Superior temporal gyrus (tissue), 1 donor: ENCODE data around the gene FGF23.
A peak's percentile ranks its signal among the peaks of the same experiment; 100 is the strongest.

Experiments
- DNase-seq: peaks from one replicate; pipeline ENCODE4 v3.0.0-alpha.2; 2016; ENCODE audit errors: extremely low spot score

The FGF23 gene

DNA sequence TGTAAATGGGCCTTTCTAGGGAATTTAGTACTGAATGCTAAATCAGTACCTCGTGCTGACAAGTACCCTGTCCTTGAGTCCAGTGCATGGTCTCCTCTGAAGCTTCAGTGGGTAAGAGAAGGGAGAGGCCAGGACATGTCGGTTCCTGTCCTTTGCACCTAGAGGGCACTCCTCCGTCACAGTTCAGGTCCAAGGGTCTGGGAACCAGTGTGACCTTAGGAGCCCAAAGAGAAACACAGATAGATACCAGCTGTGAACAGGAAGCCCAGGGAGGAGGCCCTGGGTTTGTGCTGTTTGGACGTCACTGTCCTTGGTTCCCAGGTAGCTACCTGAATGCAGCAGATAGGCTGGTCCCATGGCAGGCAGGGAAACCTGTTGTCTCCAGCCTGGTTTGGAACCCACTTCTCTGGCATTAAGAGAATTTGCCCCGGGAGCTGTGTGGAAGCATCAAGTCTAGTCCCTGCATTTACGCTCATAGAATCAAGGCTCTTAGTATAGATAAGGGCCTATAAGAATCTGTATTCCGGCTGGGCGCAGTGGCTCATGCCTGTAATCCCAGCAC, 3.9 kb upstream of the FGF23 start:
- DNase-seq: no peak

DNA sequence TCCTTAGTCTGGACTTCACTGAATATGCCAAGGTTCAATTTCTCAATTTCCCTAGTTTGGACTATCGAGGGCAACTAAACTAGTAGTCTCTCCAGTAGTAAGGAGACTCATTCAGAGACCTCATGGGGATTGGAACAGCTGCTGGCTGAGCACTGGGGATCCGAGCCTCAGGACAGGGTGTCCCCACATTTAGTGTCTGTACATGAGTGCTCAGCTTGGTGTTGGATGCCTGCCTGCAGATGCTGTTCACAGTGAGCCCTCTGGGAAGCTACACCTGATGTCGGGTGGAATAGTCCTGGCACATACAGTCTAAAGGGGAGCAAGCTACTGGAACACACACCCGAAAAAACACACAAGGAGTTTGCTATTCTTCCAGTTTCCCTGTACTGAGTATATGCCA, 820 bp upstream of the FGF23 start:
- no peak for DNase-seq

GRCh38 chr12:4378772-4379171, 740 bp downstream of the FGF23 start:
- no peak for DNase-seq

DNA sequence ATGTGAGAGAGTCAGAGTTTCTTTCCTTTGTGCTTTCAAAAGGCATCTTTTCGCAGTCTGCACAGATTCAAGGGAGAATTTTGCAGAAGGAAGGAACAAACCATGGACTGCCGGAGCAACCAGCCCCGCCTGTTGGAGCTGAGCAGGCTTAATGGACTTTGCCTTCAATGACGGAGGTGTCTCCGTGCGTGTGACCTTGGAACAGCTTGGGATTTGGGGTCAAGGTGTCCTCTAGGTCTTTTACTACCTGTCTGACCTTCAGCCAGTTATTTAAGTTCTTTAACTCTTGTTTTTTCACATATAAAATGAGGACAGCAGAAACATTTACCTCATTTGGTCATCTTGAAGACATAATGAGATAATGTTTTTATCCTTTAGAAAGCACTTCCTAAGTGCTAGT, 4.1 kb downstream of the FGF23 start:
- no peak for DNase-seq

DNA sequence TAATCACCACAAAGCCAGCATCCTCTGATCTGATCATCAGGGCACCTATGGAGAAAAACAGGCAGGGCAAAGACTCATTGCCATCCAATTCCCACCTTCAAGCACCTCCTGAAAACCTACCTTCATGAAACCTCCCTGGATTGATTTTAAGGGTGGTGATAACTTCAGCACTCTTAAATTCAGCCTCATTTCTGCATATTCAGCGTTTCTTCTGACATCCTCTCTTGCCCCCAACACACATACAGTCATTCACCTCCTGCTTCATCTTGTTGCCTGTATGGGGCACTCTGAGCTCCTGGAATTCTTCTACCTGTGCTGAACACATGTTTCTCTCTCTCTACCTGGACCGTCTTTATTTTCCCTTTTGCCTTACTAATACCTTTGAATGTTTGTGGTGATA, 6.9 kb downstream of the FGF23 start:
- no peak for DNase-seq

GRCh38 chr12:4370265-4370664, 9.2 kb downstream of the FGF23 start:
- no peak for DNase-seq

GRCh38 chr12:4369548-4369947, 10.0 kb downstream of the FGF23 start:
- DNase-seq: no peak

DNA sequence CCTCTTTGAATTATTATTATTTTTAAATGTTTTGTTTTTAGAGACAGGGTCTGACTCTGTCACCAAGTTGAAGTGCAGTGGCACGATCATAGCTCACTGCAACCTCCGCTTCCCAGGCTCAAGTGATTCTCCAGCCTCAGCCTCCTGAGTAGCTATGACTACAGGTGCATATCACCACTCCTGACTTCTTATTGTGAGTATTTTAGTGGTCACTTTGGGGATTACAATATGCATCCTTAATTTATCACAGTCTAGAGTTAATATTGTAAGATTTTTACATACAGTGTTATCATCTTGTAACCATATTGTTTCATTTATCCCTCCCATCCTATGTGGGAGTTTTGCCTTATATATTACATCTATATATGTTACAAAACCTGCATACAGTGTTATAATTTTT, 13.4 kb downstream of the FGF23 start:
- no peak for DNase-seq

GRCh38 chr12:4356041-4356327, 23.5 kb downstream of the FGF23 start:
- no peak for DNase-seq

GRCh38 chr12:4355156-4356040, 24.1 kb downstream of the FGF23 start:
- DNase-seq: no peak

DNA sequence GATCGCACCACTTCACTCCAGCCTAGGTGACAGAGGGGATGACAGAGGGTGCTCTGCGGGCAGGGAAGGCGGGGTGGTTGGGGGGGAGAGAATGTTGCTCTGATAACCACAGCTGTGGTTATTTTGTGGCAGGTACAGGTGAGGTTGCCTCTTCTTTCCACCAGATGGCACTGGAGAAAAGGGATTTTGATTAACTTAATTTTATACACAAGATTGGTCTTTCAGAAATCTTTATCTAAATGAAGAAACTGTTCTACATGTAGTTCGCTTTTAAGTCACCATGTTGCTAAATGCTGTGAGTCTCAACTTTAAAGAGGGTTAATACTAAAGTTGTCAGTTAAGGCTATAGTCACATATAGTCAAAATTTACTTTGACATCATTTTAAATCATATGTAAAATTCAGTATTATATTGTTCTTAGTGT, 25.7 kb downstream of the FGF23 start:
- peak; percentile 60 for DNase-seq

DNA sequence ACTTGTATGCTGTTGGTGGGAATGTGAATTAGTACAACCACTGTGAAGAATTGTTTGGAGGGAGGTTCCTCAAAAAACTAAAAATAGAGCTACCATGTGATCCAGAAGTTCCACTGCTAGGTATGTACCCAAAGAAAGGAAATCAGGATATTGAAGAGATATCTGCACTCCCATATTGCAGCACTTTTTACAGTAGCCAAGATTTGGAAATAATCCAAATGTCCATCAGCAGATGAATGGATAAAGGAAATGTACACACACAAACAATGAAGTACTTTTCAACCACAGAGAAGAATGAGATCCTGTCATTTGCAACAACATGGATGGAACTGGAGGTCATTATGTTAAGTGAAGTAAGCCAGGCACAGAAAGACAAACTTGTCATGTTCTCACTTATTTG, 32.6 kb downstream of the FGF23 start:
- DNase-seq: no peak

DNA sequence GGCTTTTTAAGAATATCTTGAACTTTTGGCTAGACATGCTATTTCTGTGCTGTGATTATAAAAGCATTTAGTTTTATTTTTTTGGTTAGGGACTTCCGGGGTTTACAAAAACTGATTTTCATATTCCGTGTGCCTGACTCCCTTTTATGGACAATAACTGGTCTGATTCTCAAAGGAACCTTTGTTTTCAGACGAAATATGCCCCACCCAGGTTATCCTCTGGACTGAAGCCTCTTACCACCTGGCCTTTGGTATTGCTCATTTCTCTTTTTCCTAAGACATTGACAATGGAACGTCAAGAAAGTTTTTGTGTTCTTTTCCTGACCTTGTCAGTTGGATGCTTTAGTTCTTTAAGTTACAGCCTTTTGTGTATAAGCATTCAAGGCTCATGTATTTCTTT, 47.7 kb downstream of the FGF23 start:
- no peak for DNase-seq

DNA sequence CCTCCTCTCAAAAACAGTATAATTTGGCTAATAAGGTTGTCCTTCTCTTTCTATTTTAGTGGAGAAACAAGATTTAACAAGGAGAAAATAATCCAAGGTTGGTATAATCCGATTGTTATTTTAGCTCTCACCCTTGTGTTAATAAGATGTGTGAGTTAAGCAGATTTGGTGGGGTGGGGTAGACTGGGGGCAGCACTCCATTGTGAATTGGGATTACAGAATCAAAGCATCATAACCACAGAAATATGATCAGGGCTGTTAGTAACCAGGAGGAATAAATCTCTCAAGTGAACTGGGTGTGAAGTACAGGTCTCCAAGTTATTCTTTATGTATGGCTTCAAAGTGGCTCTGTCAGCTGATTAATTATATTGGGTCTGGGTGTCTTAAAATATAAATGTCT, 48.3 kb downstream of the FGF23 start:
- DNase-seq: no peak

- no peak for DNase-seq
Observed at GRCh38 chr12:4330203-4330602, 49.3 kb downstream of the FGF23 start.

DNA sequence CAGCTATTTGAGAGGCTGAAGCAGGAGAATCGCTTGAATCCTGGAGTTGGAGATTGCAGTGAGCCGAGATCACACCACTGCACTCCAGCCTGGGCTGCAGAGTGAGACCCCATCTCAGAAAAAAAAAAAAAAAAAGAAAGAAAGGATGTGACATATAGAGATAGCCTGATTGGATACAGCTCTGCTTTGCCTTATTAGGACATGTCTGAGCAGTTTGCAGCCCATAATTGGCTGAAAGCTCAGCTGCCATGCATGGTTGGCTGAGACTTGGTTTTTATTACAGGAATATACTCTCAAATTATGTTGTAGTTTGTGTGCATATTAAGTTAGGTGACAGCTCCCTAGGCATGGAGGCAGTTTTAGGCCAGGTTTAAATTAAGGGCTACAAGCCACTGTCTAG, 52.2 kb downstream of the FGF23 start:
- DNase-seq: no peak

DNA sequence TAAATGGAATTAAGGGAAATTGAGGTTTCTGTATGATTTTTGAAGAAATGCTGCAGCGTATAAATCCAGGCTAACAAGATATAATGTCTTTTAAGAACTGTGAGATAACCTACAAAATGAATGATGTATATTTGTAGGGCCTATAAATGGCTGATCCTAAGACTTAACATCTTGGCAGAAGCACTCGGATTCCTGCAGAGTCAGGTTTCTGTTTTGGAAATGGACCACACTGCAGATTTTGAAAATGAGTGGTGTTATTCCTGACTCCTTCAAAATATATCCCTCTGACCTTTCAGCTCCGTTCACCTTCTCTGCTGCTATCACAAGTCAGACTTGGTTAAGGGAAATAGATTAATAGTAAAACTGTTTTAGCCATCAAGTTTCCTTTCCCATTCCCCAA, 53.5 kb downstream of the FGF23 start:
- no peak for DNase-seq

- no peak for DNase-seq
Observed at GRCh38 chr12:4324366-4324765, 55.1 kb downstream of the FGF23 start.

DNA sequence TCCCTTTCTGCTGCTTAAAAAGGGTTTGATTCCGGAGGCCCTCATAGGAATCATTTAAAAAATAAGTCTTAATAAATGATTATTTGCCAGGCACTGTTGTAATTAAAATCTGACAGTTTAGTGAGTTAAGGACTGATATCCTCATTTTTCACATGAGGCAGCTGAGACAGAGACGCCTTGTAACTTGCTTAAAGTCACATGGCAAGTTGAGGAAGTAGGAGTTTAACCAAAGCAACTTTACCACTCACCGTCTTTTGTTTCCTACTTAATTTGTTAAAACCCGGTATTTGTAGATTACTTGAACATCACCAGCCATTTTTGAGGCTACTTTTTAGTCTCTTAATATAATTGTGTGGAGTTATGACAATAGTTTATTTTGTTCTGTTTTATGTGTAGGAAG, 56.1 kb downstream of the FGF23 start:
- no peak for DNase-seq

DNA sequence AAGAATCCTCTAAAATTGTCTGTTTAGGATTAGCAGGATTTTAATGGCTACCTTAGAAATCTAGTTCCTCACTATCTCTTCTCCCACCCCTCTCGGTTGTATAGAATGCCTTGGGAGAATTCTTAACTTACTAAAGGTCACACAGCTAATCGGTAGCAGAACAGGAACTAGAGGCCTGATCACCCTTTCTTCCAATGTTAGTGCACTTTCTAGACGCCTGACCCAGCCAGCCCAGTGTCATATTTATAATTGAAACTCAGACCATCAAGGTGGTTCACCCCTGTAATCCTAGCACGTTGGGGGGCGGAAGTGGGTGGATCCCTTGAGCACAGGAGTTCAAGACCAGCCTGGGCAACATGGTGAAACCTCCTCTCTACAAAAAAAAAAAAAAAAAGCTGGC, 56.8 kb downstream of the FGF23 start:
- no peak for DNase-seq

- DNase-seq: peak; percentile 95
Observed at GRCh38 chr12:4320853-4321701, 58.4 kb downstream of the FGF23 start, which contains the start of gene TIGAR. Gene TIGAR, plus strand, starts transcription at chr12:4321213. Its CDS starts 59 bp downstream, at chr12:4321272.

GRCh38 chr12:4320497-4320852, 59.0 kb downstream of the FGF23 start:
- no peak for DNase-seq
